Esophagus muscularis mucosa (tissue), 4 donors: ENCODE results near the gene KCP. TPM values are rescaled to one million over a fixed set of nuclear protein-coding genes. Genes with fewer than 3 reads are reported as not detected.

Experiments used
- DNase-seq: peaks from one replicate; pipeline ENCODE4 v3.0.0-alpha.2; 2017; ENCODE audit errors: extremely low spot score
- H3K27ac ChIP-seq, 4 donors: fragments of 200-600 bp; sonication (generic); replicated peaks in 1 of 4; 1 replicate in 3 of 4; 2 replicates in 1 of 4; pipeline ENCODE4 v1.5.1; 2016 to 2019; ENCODE audit warnings: mild to moderate bottlenecking in 1 of 4
- H3K27me3 ChIP-seq, 4 donors: fragments of 200-600 bp; sonication (generic); one replicate each; pipeline versions ENCODE4 v1.5.1 to v1.6.0; 2016 to 2019
- H3K36me3 ChIP-seq, 4 donors: fragments of 200-600 bp; sonication (generic); one replicate each; pipeline ENCODE4 v1.5.1; 2016 to 2019
- H3K4me1 ChIP-seq, 4 donors: fragments of 200-600 bp; sonication (generic); one replicate each; pipeline ENCODE4 v1.5.1; 2016 to 2019
- H3K4me3 ChIP-seq, 4 donors: fragments of 200-600 bp; sonication (generic); 1 replicate in 2 of 4; 2 replicates in 2 of 4; pipeline ENCODE4 v1.5.1; 2016 to 2019; ENCODE audit warnings: mild to moderate bottlenecking in 4 of 4, moderate library complexity in 1 of 4
- H3K9me3 ChIP-seq, 4 donors: fragments of 200-600 bp; sonication (generic); 1 replicate in 3 of 4; 2 replicates in 1 of 4; pipeline ENCODE4 v1.5.1; 2016 to 2019
- EP300 ChIP-seq: sonication (generic); formaldehyde crosslinking; IDR thresholded peaks from one replicate; pipeline ENCODE4 v1.6.1; 2017; ENCODE audit warnings: antibody characterized with exemption
- POLR2A ChIP-seq: fragments of 450-650 bp; IDR thresholded peaks from one replicate; pipeline ENCODE4 v1.6.1; 2017; ENCODE audit warnings: antibody characterized with exemption, moderate library complexity, mild to moderate bottlenecking, low read depth
- POLR2AphosphoS5 ChIP-seq, 2 donors: sonication (generic); formaldehyde crosslinking; IDR thresholded peaks; one replicate each; pipeline ENCODE4 v1.6.1; 2017; ENCODE audit warnings: antibody characterized with exemption in 2 of 2
- WGBS: methylation state at CpG from one replicate; pipeline ENCODE4 v1.1.5; 2018; 5-methylcytosine and 5-hydroxymethylcytosine counted together
- intact Hi-C: fragments of 100-400 bp; cut with DNase I; formaldehyde crosslinking; loops from one replicate; pipeline ENCODE4 v1.15.1; 2023
- total RNA-seq, 4 donors: library from RNA; depleted of rRNA; stranded (reverse); fragments of >200 nt; gene quantifications; one replicate each; pipeline versions ENCODE4 v1.1.0 to v1.2.1, GENCODE V29; 2016
- TF ChIP-seq, protein P1 (sequence below), 3 experiments: fragments of 200-600 bp in 2 of 3; fragments of 450-650 bp in 1 of 3; sonication (generic) in 2 of 3; IDR thresholded peaks; one replicate each; pipeline ENCODE4 v1.5.1; 2017 to 2019; ENCODE audit warnings: antibody characterized with exemption in 3 of 3, mild to moderate bottlenecking in 2 of 3, moderate library complexity in 1 of 3

Gene KCP
- total RNA-seq, 4 donors from 2014 or later = 0.13 to 0.66 (median 0.29) TPM; not detected in 1

DNA sequence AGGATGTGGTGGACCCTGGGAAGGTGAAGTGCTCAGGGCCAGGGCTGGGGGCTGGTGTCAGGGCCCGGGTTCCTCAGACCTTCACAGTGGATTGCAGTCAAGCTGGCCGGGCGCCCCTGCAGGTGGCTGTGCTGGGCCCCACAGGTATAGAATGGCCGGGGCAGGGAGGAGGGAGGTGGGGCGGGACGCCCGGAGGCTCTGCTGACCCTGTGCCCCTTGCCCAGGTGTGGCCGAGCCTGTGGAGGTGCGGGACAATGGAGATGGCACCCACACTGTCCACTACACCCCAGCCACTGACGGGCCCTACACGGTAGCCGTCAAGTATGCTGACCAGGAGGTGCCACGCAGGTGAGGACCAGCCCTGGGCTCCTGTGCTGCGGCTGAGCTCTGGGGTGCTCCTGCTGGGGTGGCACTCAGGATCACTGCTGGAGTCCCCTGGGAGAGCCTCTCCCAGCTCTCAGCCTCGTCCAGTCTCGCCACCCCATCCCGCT lies 62.7 kb downstream of the KCP start:
- WGBS = 83% methylated on average over 9 of the region's 17 CpGs
- Histone ChIP-seq H3K4me3 (no peak overlapping the region), H3K27me3 (no peaks in the 10 kb centered on the region), H3K9me3 (no peaks in the 10 kb centered on the region), H3K27ac (peak overlapping the region in 3 of 4 donors; percentile 32 to 48 (median 40)), H3K36me3 (peaks cover 85 to 100% (median 99%) of the 10 kb centered on the region in 4 donors), H3K4me1 (no peaks in the 10 kb centered on the region)
- TF ChIP-seq EP300 (no peak), POLR2AphosphoS5 (IDR thresholded peaks at IDR 0.05) (no peak), POLR2A (no peak)
- TF ChIP-seq, protein P1, sequence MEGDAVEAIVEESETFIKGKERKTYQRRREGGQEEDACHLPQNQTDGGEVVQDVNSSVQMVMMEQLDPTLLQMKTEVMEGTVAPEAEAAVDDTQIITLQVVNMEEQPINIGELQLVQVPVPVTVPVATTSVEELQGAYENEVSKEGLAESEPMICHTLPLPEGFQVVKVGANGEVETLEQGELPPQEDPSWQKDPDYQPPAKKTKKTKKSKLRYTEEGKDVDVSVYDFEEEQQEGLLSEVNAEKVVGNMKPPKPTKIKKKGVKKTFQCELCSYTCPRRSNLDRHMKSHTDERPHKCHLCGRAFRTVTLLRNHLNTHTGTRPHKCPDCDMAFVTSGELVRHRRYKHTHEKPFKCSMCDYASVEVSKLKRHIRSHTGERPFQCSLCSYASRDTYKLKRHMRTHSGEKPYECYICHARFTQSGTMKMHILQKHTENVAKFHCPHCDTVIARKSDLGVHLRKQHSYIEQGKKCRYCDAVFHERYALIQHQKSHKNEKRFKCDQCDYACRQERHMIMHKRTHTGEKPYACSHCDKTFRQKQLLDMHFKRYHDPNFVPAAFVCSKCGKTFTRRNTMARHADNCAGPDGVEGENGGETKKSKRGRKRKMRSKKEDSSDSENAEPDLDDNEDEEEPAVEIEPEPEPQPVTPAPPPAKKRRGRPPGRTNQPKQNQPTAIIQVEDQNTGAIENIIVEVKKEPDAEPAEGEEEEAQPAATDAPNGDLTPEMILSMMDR (IDR thresholded peaks at IDR 0.05) = no peak
- DNase-seq = no peak
- intact Hi-C loops = no loop called here

DNA sequence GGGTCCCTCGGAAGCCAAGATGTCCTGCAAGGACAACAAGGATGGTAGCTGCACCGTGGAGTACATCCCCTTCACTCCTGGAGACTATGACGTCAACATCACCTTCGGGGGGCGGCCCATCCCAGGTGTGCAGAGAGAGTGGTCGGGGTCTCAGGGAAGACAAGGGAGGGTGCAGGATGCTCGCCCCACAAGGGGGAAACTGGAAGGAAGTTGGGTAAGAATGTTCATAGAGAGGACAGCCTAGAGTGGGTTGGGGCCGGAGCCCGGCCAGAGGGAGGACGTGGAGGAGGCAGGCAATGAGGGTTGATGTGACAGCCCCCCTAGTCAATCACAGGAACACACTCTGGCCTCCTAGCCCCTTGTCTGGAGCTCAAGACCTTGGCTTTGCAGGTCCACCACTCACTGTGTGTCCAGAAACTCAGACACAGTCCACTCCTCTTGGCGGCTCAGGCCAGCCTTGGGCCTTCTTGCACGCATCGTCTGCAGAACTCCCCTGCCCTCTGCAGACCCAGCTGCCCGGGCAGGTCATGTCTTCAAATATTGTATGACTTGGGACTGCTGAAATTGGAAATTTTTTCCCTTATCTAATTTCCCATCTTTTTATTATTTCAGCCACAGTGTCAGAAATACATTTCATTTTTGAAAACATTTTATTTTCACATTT lies 63.6 kb downstream of the KCP start:
- no peak for DNase-seq
- WGBS = 80% methylated on average over 14 of the region's 14 CpGs
- intact Hi-C loops = no loop called here
- Histone ChIP-seq H3K27me3 (no peaks in the 10 kb centered on the region), H3K4me1 (peaks cover 0 to 4% (median 2%) of the 10 kb centered on the region in 4 donors), H3K9me3 (no peaks in the 10 kb centered on the region), H3K27ac (peak overlapping the region in 1 of 4 donors; percentile 33), H3K4me3 (no peak overlapping the region), H3K36me3 (peaks cover 83 to 100% (median 99%) of the 10 kb centered on the region in 4 donors)
- TF ChIP-seq POLR2A = no peak
- no peak for TF ChIP-seq POLR2AphosphoS5 (IDR thresholded peaks at IDR 0.05)
- no peak for TF ChIP-seq EP300
- TF ChIP-seq, protein P1 (IDR thresholded peaks at IDR 0.05) = no peak

DNA sequence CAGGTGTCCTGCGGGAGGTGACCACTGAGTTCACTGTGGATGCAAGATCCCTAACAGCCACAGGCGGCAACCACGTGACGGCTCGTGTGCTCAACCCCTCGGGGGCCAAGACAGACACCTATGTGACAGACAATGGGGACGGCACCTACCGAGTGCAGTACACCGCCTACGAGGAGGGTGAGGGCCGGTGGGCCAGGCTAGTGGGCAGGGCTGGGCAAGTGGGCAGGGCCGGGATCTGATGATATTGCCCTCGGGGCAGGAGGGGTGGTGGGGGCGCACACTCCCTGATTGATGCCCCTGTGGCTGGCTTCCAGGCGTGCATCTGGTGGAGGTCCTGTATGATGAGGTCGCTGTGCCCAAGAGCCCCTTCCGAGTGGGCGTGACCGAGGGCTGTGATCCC lies 64.5 kb downstream of the KCP start:
- peaks cover 0 to 12% (median 6%) of the 10 kb centered on the region in 4 donors for H3K4me1 ChIP-seq
- 84% methylated on average over 11 of the region's 19 CpGs for WGBS
- intact Hi-C loops = no loop called here
- no peak for DNase-seq
- no peak overlapping the region for H3K4me3 ChIP-seq
- no peaks in the 10 kb centered on the region for H3K27me3 ChIP-seq
- peaks cover 79 to 100% (median 99%) of the 10 kb centered on the region in 4 donors for H3K36me3 ChIP-seq
- H3K27ac ChIP-seq = peak overlapping the region; percentile 4 to 97 (median 36)
- TF ChIP-seq EP300 (no peak), POLR2AphosphoS5 (IDR thresholded peaks at IDR 0.05) (no peak), POLR2A (no peak)
- TF ChIP-seq, protein P1 (IDR thresholded peaks at IDR 0.05) = no peak
- no peaks in the 10 kb centered on the region for H3K9me3 ChIP-seq

DNA sequence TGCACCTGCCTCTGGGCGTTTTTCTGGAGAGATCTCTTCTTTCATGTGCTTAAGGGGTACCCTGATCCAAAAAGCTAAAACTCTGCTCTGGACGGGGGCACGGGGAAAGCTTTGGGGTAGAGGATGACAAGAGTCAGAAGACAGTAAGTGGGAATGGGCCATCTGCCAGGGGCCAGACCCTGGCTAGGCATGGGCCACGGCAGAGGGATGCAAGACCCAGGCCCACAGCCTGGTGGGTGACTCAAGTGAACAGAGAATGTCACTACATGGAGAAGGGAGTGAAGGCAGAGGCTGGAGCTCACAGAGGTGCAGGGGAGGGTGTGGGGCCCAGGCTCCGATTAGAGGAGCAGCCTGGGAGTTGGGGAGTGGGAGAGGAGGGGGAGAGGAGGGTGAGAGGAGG lies 65.0 kb downstream of the KCP start:
- Histone ChIP-seq H3K27ac (peak overlapping the region; percentile 4 to 97 (median 23)), H3K9me3 (no peaks in the 10 kb centered on the region), H3K4me3 (no peak overlapping the region), H3K4me1 (peaks cover 0 to 12% (median 6%) of the 10 kb centered on the region in 4 donors), H3K27me3 (no peaks in the 10 kb centered on the region), H3K36me3 (peaks cover 78 to 100% (median 99%) of the 10 kb centered on the region in 4 donors)
- 64% methylated on average over 5 of the region's 5 CpGs for WGBS
- no peak for TF ChIP-seq POLR2A
- no peak for DNase-seq
- intact Hi-C loops = no loop called here

DNA sequence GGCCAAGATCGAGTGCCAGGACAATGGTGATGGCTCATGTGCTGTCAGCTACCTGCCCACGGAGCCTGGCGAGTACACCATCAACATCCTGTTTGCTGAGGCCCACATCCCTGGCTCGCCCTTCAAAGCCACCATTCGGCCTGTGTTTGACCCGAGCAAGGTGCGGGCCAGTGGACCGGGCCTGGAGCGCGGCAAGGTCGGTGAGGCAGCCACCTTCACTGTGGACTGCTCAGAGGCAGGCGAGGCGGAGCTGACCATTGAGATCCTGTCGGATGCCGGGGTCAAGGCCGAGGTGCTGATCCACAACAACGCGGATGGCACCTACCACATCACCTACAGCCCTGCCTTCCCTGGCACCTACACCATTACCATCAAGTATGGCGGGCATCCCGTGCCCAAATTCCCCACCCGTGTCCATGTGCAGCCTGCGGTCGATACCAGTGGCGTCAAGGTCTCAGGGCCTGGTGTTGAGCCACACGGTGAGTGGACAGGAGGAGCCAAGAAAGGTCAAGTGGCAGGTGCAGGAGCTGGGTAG lies 65.7 kb downstream of the KCP start:
- Histone ChIP-seq H3K27ac (peak overlapping the region in 3 of 4 donors; percentile 34 to 98 (median 97)), H3K36me3 (peaks cover 76 to 100% (median 99%) of the 10 kb centered on the region in 4 donors), H3K9me3 (no peaks in the 10 kb centered on the region), H3K4me3 (no peak overlapping the region), H3K4me1 (peaks cover 0 to 12% (median 6%) of the 10 kb centered on the region in 4 donors), H3K27me3 (no peaks in the 10 kb centered on the region)
- intact Hi-C loops = no loop called here
- TF ChIP-seq, protein P1 (IDR thresholded peaks at IDR 0.05) = no peak
- peak in 1 of 2 donors; percentile 12 for TF ChIP-seq POLR2AphosphoS5 (IDR thresholded peaks at IDR 0.05)
- no peak for TF ChIP-seq EP300
- WGBS = 87% methylated on average over 14 of the region's 25 CpGs
- DNase-seq = no peak
